Upper lobe of right lung (tissue), 1 donor: ENCODE data around the gene DENND6B. TPM values are rescaled to one million over a fixed set of nuclear protein-coding genes. Genes with fewer than 3 reads are reported as not detected.

ENCODE experiments used
- ATAC-seq: fragments of 200-7000 bp; cut with Tn5 transposase; one replicate; pipeline ENCODE4 v1.9.1; 2020; ENCODE audit warnings: mild to moderate bottlenecking, moderate library complexity
- DNase-seq: peaks from one replicate; pipeline ENCODE4 v3.0.0-alpha.2; 2020
- H3K27ac ChIP-seq: fragments of 200-600 bp; one replicate; pipeline ENCODE4 v1.8.0; 2022
- H3K27me3 ChIP-seq: fragments of 200-600 bp; one replicate; pipeline ENCODE4 v1.8.0; 2022; ENCODE audit warnings: mild to moderate bottlenecking
- H3K36me3 ChIP-seq: fragments of 200-600 bp; one replicate; pipeline ENCODE4 v1.8.0; 2022
- H3K4me1 ChIP-seq: fragments of 200-600 bp; one replicate; pipeline ENCODE4 v1.8.0; 2022
- H3K4me3 ChIP-seq: fragments of 200-600 bp; one replicate; pipeline ENCODE4 v1.8.0; 2022; ENCODE audit warnings: mild to moderate bottlenecking
- H3K9me3 ChIP-seq: fragments of 200-600 bp; one replicate; pipeline ENCODE4 v1.8.0; 2022
- CTCF ChIP-seq: fragments of 200-600 bp; IDR thresholded peaks from one replicate; pipeline ENCODE4 v1.8.0; 2022; ENCODE audit warnings: antibody characterized with exemption
- intact Hi-C: fragments of 100-400 bp; cut with DNase I; formaldehyde crosslinking; loops from one replicate; pipeline ENCODE4 v1.11.0; 2022
- total RNA-seq: library from RNA; stranded (reverse); fragmentation: NEBNext Ultra II Directional; extraction: Animal tissue kit (Norgen Biotek cat#: 25700); gene quantifications from one replicate; pipeline ENCODE4 v1.2.1, GENCODE V29; 2021
- donor health status: DM: no; HTN: yes; CAD: no; lungs with severe emphysema.

DENND6B gene
- total RNA-seq, 1 donor from 2014 or later: 9.3 TPM

GRCh38 chr22:50282361-50283155 is 44.3 kb downstream of the DENND6B start:
- no peaks in the 10 kb centered on the region for H3K4me1 ChIP-seq
- peak; percentile 87 for ATAC-seq

GRCh38 chr22:50281957-50282356 is 44.9 kb downstream of the DENND6B start:
- Histone ChIP-seq H3K4me1 (no peaks in the 10 kb centered on the region), H3K4me3 (no peak overlapping the region), H3K27me3 (no peaks in the 10 kb centered on the region), H3K9me3 (no peaks in the 10 kb centered on the region), H3K36me3 (peaks cover 91% of the 10 kb centered on the region), H3K27ac (peak overlapping the region; percentile 47)
- intact Hi-C loops: no loop called here
- DNase-seq (no peak), ATAC-seq (peak; percentile 5)
- no peak for TF ChIP-seq CTCF

More at GRCh38 chr22:50282361-50283155, 44.3 kb downstream of the DENND6B start:
- DNase-seq: peak; percentile 91
- Histone ChIP-seq H3K9me3 (no peaks in the 10 kb centered on the region), H3K27ac (peak overlapping the region; percentile 65), H3K27me3 (no peaks in the 10 kb centered on the region), H3K4me3 (no peak overlapping the region), H3K36me3 (peaks cover 92% of the 10 kb centered on the region)
- intact Hi-C loops: no loop called here
- TF ChIP-seq CTCF: no peak

GRCh38 chr22:50281384-50281760 is 45.4 kb downstream of the DENND6B start:
- peak overlapping the region; percentile 47 for H3K27ac ChIP-seq
- no peaks in the 10 kb centered on the region for H3K9me3 ChIP-seq
- H3K4me1 ChIP-seq: no peaks in the 10 kb centered on the region
- DNase-seq (no peak), ATAC-seq (no peak)
- intact Hi-C loops: no loop called here
- peaks cover 91% of the 10 kb centered on the region for H3K36me3 ChIP-seq
- H3K4me3 ChIP-seq: no peak overlapping the region
- no peaks in the 10 kb centered on the region for H3K27me3 ChIP-seq
- TF ChIP-seq CTCF: no peak

GRCh38 chr22:50280708-50281383 is 46.0 kb downstream of the DENND6B start:
- no peaks in the 10 kb centered on the region for H3K9me3 ChIP-seq
- H3K4me3 ChIP-seq: no peak overlapping the region
- intact Hi-C loops: no loop called here
- H3K27me3 ChIP-seq: no peaks in the 10 kb centered on the region
- TF ChIP-seq CTCF: no peak
- peaks cover 89% of the 10 kb centered on the region for H3K36me3 ChIP-seq
- no peaks in the 10 kb centered on the region for H3K4me1 ChIP-seq
- DNase-seq: no peak
- no peak for ATAC-seq
- no peak overlapping the region for H3K27ac ChIP-seq

- H3K27ac ChIP-seq: no peak overlapping the region
- no peaks in the 10 kb centered on the region for H3K4me1 ChIP-seq
- TF ChIP-seq CTCF: no peak
- peaks cover 93% of the 10 kb centered on the region for H3K36me3 ChIP-seq
- intact Hi-C loops: no loop called here
- no peak for ATAC-seq
- no peaks in the 10 kb centered on the region for H3K27me3 ChIP-seq
- H3K4me3 ChIP-seq: no peak overlapping the region
- no peaks in the 10 kb centered on the region for H3K9me3 ChIP-seq
- no peak for DNase-seq
Measured at GRCh38 chr22:50280022-50280707, 46.6 kb downstream of the DENND6B start.
